NCI-H2196 (cell line): Measurements from ENCODE around the gene CCN6.

Experiments
- DNase-seq: peaks from one replicate; lab custom pipeline; 2025; ENCODE audit not compliant: unreplicated experiment; lab: John Stamatoyannopoulos, UW

CCN6 gene

DNA sequence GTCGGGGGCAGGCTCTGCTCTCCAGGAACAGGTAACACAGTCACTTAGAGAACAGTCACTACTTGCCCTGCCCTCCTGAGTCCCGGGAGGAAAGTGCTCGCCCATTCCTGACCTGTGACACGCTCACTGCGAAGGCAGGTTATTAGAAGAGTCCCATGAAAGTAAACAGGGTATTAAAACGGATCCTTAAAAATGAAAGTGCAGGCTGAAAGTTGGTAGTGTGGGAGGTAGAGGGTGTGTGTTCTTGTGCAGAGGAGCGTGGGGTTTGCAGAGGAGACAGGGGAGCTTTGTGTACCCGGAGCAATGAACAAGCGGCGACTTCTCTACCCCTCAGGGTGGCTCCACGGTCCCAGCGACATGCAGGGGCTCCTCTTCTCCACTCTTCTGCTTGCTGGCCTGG, at the start of gene CCN6:
CCN6 (plus strand) TSS at position 104 of the 400 bp plus-strand sequence; CDS start at position 358, 254 bp downstream.
- DNase-seq = no peak

DNA sequence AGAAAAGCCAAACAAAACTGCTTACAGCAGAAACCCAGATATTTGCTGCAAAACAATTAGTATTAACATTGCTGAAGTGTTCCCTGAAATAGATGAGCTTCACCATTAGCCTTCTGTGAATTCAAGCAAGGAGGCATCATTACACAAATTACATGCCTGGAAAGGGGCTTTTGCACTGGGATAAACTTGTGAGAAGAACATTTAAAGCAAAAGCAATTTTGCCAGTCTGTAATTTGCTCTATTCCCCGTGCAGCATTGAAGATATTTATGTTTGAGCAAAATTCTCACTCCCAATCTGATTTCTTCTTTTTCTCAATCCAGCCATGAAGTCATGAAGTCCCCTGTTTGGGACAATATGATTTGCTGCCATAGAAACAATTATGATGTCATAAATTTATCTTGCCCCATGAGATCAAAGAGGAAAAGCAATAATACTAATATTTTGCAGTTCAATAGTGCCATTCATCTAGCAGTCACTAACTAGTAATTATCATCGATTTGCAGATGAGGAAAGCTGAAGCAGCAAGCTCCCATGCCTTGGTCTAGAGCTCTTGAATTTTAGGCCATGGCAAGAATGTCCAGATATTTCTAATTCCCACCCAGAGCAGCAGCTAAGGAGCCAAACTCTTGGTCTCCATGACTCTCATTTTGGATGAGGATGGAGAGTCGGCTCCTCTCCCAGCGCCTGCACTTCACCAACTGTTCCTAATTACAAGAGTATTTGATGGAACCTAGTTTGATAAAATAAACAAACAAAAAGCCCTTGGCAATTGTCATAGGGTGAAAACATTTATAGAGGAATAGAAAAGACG, 49.5 kb upstream of the CCN6 start:
- DNase-seq = no peak

DNA sequence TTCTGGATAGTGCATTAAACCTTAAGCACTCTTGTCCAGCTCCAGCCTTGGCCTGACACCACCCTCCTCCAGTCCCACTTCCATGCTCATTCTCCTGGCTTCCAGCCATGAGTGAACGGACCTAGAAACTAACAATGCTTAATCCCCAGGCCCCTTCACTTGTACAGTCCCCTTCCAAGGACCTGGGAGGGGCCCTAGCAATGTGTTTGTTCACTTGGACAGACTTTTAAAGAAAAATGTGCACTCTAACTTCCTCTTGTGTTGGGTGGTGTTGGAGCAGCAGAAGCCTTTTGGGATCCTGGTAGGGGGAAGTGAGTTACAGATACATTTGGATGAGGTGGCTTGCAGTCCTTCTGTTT, 48.9 kb upstream of the CCN6 start:
- no peak for DNase-seq

- no peak for DNase-seq
Observed at GRCh38 chr6:112007254-112007653, 46.6 kb upstream of the CCN6 start.

DNA sequence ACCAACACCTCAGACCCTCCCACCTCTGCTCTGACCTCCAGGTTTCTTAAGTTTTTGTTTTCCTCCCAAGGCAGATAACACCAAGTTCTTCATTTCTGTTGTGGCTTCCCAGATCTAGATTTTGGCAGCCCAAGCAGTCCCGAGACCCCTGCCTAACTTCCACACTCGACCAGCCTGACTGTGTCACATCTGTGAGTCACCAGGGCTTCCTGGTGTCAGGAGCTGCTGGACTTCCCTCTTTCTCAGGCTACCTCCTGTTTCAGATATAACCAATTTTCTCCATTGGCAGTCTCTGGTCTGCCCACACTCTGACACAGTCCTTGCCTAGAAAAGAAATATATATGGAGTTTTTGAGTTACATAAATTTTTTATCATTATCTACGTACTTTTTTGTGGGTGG, 46.1 kb upstream of the CCN6 start:
- DNase-seq = no peak

GRCh38 chr6:112008482-112008881, 45.4 kb upstream of the CCN6 start:
- DNase-seq = no peak

- no peak for DNase-seq
Observed at GRCh38 chr6:112010328-112010727, 43.6 kb upstream of the CCN6 start.

GRCh38 chr6:112013051-112013450, 40.9 kb upstream of the CCN6 start:
- DNase-seq = no peak

GRCh38 chr6:112014483-112014882, 39.4 kb upstream of the CCN6 start:
- no peak for DNase-seq

DNA sequence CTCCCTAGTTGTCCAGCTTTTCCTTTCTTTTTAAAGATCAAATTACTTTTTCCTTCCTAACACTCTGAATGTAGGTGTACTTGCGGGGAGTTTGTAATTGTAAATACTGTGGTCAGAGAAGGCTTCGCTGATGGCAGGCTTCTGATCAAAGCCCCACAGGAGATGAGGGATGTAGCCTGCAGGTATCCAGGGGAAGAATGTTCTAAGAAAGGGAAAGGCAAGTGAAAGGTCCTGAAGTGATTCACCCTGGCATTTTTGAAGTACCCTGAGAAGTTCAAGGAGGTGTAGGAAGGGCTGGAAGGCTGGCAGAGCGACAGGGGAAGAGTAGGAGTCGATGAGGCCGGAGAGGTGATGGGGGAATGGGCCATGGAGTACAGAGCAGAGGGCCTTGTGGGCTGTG, 38.2 kb upstream of the CCN6 start:
- DNase-seq = no peak

DNA sequence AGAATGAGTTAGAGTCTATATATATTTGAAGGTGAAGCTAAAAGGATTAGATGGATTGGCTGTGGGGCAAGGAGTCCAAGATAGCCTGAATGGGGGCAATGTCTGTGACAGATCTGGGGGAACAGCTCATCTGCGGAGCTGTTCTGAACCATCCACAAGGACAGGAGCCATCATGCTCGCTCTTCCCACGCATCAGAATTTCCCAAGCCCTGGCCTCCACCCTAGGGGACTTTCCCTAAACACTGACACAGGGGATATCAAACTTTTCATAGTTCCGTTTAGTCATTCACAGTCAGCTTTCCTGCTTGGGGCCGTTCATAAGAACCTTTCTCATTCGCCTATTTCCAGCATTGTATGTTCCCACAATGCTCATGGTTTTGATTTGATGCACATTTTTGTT, 37.6 kb upstream of the CCN6 start:
- no peak for DNase-seq

GRCh38 chr6:112017169-112017568, 36.7 kb upstream of the CCN6 start:
- DNase-seq = no peak

- DNase-seq = no peak
Observed at GRCh38 chr6:112017760-112018537, 36.0 kb upstream of the CCN6 start.

- no peak for DNase-seq
Observed at GRCh38 chr6:112018619-112019416, 35.1 kb upstream of the CCN6 start.

DNA sequence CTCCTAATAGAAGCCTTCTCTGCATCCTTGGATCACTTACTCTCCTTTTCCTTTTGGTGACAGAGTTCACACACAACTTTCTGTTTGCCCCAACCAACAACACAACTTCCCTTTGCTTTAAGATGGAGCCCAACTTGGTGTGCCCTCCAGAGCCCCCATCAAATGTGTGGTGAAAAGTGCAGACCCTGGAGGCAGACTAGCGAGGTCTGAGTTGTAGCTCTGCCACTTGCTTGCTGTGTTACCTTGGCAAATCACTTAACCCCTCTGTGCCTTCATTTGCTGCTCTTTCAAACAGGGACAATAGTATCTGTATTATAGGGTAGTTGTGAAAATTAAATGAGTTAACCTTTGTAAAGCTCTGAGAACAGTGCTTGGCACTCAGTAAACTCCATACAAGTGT, 34.3 kb upstream of the CCN6 start:
- DNase-seq = no peak

DNA sequence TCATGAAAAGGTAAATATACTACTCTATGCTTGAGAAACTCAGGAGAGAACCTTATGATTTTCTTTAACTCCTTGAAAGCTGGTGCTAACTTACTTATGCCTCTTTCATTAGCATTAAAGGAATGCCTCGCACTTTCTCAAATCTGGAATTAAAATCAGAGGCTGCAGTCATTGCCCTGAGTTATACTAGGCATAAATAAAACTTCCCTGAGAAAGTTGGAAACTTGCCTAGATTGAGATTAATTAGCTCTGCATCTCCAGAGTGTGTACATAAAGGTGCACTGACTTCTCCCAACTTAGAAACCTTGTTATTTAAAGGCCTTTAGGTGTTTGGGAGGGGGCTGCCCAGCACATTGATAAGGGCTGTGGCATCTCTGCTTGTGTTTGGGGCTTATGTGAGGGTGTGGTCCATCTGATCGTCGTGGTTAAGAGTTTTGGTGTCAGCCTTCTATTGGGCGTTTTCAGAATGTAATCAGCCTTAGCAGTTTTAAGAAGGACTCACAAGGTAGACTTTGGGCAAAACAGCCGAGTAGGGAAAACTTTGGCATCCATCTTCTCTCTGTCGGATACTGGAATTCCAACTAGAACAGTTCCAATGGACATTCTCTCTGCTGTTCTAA, 32.1 kb upstream of the CCN6 start:
- no peak for DNase-seq

DNA sequence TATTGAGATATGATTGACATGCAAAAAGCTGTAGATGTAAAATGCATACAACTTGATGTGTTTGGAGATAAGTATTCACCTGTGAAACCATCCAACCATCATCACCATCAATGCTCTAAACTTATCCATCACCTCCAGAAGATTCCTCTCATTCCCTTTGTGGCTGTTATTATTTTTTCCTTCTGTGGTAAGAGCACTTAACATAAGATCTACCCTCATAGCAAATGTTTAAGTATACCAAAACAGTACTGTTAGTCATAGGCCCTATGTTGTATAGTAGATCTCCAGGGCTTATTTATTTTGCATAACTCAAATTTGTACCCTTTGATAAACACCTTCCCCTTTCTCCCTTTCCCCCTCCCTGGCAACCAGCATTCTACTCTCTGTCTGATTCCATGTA, 31.2 kb upstream of the CCN6 start:
- DNase-seq = no peak

- DNase-seq = no peak
Observed at GRCh38 chr6:112024464-112024863, 29.4 kb upstream of the CCN6 start.

GRCh38 chr6:112026933-112027332, 27.0 kb upstream of the CCN6 start:
- no peak for DNase-seq

- DNase-seq = no peak
Observed at GRCh38 chr6:112027942-112028674, 25.8 kb upstream of the CCN6 start.
